Liver (tissue), 3 donors: ENCODE data around the gene XXYLT1.

ENCODE experiments used
- ATF3 ChIP-seq: IDR thresholded peaks from 2 replicates; pipeline ENCODE4 v1.6.1; 2016; ENCODE audit warnings: antibody characterized with exemption
- CTCF ChIP-seq: fragments of 150-350 bp; IDR thresholded peaks from 2 replicates; pipeline ENCODE4 v1.5.1; 2017; ENCODE audit warnings: improper control_type of control experiment, low read depth, low read length; ENCODE audit not compliant: missing input control
- GABPA ChIP-seq, 2 donors: IDR thresholded peaks in 1 of 2; conservative IDR thresholded peaks in 1 of 2; 2 replicates each; pipeline ENCODE4 v1.6.1; 2016; ENCODE audit warnings: antibody characterized with exemption in 2 of 2, mild to moderate bottlenecking in 1 of 2, moderate library complexity in 1 of 2
- RAD21 ChIP-seq, 2 donors: IDR thresholded peaks; 2 replicates each; pipeline ENCODE4 v1.6.1; 2016; ENCODE audit warnings: antibody characterized with exemption in 2 of 2, mild to moderate bottlenecking in 2 of 2
- REST ChIP-seq: IDR thresholded peaks from 2 replicates; pipeline ENCODE4 v1.6.1; 2016; ENCODE audit warnings: antibody characterized with exemption, mild to moderate bottlenecking
- SP1 ChIP-seq: IDR thresholded peaks from 2 replicates; pipeline ENCODE4 v1.6.1; 2018; ENCODE audit warnings: antibody characterized with exemption, mild to moderate bottlenecking
- TAF1 ChIP-seq: conservative IDR thresholded peaks from 2 replicates; pipeline ENCODE4 v1.6.1; 2016; ENCODE audit warnings: antibody characterized with exemption, mild to moderate bottlenecking
- YY1 ChIP-seq: IDR thresholded peaks from 2 replicates; pipeline ENCODE4 v1.6.1; 2016; ENCODE audit warnings: antibody characterized with exemption, mild to moderate bottlenecking
- TF ChIP-seq, protein P1 (sequence below): IDR thresholded peaks from 2 replicates; pipeline ENCODE4 v1.6.1; 2016; ENCODE audit warnings: antibody characterized with exemption
- donor health status: healthy.
- donor health status: healthy.

DNA sequence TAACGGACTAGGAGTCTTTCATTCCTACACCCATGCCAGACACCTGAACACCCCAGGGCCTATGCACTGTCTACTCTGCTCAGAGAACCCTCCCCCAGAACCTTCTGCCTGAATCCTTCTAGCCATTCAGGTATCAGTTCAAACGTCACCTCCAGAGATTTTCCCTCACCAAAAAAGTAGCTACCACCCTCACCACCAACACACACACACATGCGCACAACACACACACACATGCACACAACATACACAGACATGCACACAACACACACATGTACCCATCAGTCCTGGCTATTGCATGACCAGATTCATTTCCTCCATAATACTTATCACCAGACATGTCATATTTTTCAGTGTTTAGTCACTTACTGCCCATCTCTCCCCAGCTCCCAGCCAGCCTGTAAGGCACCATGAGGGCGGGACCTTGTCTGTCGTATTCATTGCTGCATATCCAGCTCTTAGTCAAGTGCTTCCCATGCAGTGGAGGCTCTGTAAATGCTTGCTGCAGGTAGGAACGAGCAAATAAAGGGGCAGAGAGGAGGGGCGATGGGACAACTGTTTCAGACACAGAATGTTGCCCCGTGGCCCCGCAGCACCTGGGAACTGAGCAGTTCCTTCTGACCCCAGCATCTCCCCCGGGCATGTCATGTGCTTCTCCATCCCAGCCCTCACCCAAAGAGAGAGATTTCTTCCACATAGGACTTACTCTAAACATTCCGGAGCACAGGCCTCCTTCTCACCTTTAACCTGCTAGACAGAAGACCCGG, 29.2 kb downstream of the XXYLT1 start:
- TF ChIP-seq CTCF, result no peak
- no peak for TF ChIP-seq GABPA (IDR thresholded peaks at IDR 0.05 in 1 of 2, conservative IDR thresholded peaks at IDR 0.05 in 1 of 2)
- TF ChIP-seq TAF1, result no peak
- no peak for TF ChIP-seq REST
- no peak for TF ChIP-seq RAD21 (IDR thresholded peaks at IDR 0.05)
- TF ChIP-seq, protein P1, sequence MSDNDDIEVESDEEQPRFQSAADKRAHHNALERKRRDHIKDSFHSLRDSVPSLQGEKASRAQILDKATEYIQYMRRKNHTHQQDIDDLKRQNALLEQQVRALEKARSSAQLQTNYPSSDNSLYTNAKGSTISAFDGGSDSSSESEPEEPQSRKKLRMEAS, result no peak
- TF ChIP-seq SP1, result no peak
- no peak for TF ChIP-seq ATF3
- no peak for TF ChIP-seq YY1
